GM18519 (cell line): Measurements from ENCODE around the gene IPCEF1.
A peak's percentile ranks its signal among the peaks of the same experiment; 100 is the strongest.
"Not testable (repeated sequence)": the region's sequence is repeated elsewhere in the genome, so short reads cannot be mapped to it uniquely, and the experiment has no call there.

ENCODE experiments used
- ATAC-seq: cut with Tn5 transposase; IDR thresholded peaks from one replicate; pipeline ENCODE4 v1.9.1; 2021; ENCODE audit warnings: mild to moderate bottlenecking, moderate library complexity; ENCODE audit not compliant: unreplicated experiment, low FRiP score

Gene IPCEF1

DNA sequence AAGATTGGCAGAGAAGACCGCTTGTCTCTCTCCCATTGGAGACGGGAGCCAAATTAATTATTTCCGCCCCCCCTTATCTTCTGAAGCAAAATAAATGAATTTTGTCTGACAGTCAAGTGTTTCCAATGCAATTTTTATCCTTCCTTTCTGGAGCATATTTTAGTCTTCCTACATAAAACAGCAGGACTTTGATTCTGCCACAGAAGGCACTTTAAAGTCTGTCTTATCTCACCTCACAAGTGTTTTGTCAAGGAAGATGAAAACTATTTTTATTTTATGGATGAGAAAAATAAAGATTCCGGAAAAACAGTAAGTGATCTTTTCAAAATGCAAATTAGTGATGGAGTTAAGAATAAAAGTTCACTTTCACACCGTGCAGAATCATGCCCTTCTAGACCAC, 177.2 kb downstream of the IPCEF1 start:
- ATAC-seq = no peak

DNA sequence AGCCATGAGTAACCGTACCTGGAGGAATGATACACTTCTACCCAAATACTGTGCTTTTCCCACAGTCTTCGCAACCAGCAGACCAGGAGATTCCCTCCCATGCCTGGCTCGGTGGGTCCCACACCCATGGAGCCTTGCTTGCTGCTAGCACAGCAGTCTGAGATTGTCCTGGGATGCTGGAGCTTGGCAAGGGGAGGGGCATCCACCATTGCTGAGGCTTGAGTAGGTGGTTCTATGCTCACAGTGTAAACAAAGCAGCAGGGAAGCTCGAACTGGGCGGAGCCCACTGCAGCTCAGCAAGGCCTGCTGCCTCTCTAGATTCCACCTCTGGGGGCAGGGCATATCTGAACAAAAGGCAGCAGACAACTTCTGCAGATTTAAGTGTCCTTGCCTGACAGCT, 184.2 kb downstream of the IPCEF1 start:
- not testable (repeated sequence) for ATAC-seq

DNA sequence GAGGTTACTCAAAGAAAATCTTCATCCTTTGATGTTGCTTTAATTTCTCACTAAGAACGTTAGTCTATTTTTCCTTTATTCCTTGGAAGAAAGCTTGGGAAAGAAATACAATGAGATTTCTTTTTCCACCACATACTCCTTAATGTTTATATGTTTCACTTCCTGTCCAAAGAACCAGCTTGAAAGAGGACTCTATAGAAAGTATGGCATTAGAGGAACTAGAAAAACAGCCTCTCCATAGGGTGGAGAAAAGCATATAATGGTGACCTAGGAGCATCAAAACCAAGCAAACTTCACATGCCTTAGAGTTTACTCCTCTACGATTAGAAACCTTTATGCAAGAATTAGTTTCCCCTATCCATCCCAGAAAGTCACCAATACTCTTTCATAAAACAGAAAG, 186.5 kb downstream of the IPCEF1 start:
- no peak for ATAC-seq

DNA sequence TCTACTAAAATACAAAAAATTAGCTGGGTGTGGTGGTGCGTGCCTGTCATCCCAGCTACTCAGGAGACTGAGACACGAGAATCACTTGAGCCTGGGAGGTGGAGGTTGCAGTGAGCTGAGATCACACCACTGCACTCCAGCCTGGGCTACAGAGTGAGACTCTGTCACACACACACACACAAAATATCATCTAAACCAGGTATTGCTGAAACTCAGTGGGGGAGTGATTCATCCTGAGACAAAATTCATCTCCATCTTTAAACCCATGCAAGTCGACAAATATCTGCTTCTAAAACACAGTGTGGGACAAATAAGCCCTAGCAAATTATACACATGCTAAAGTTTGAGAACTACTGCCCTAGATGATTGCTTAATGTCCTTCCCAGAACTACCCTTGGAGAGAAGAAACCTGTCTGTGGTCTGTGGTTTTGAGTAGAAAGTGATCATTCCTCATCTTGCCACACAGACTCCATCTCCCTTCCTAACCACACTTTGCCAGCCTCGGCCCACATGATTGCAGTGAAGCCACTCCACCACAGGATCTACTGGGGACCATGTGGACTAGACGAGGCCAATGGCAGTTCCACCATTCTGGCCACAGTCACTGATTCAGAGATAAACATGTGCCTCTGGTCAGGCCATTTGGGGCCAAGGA, 187.3 kb downstream of the IPCEF1 start:
- no peak for ATAC-seq

DNA sequence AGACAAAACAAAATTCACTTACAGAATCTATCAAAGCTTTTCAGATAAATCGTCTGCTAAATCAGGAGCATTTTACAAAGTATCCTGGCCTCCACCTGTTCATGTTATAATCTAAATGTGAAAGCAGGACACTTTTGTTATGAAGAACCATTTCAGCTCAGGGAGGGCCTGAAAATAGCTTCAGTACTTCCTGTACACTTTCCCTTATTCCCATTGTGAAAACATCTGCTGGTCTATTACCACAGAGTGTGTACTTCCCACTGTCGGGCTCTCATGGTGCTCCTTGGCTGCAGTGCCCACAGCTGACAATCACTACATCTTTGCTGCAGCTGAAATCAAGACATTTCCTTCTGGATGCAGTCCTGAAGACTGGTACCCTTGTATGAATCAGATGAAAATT, 189.5 kb downstream of the IPCEF1 start:
- ATAC-seq = no peak

DNA sequence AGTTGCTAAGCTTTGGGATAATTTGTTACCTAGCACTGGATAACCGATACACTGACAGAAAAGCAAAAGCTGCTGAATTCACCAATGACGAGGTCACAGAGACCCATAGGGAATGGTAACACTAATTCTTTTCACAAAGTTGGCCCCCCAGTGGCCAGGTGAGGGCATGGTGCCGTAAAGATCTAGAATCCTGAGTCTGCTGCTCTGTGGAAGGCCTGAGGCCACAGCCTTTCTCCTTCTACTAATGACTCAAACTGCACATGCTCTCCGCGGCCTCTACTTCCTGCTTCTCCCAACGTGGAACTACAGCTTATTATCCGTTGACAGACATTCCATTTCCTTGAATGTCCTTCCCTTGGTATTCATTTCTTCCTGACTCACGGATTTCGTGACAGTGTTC, 190.5 kb downstream of the IPCEF1 start:
- no peak for ATAC-seq

DNA sequence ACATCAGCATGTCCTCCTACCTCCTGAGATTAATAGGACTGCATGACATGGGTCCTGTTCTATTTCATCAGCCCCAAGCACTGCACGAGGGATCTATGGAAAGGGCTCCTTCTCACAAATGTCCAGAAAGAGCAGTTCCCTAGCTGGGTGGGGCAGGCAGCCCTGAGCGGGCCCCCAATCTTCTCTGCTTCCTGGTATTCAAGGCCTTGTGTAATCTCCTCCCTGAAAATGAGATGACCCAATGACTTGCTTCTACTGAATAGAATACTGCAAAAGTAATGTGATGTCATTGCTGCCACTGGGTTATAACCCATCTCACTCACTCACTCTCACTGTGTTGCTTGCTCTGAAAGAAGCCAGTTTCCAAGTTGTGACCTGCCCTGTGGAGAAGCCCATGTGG, 191.1 kb downstream of the IPCEF1 start:
- no peak for ATAC-seq

DNA sequence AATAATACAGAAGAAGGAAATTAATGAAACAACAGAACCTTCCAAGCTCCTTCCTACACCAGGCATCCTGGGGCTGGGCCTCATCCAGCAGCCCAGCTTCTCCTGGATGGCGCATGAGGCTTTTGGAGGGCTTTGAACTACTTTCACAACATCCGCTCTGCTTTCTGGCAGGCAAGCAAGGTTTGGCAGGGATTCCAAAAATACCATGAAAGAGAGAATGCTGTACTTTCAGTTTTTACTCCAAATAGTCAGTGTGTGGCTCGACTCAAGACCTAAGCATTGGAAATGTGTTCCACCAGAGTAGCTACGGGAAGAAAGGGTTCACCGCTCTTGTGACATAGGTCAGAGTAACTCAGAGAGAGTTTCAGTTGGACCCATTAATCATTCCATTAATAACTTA, 192.2 kb downstream of the IPCEF1 start:
- ATAC-seq = peak; percentile 32

DNA sequence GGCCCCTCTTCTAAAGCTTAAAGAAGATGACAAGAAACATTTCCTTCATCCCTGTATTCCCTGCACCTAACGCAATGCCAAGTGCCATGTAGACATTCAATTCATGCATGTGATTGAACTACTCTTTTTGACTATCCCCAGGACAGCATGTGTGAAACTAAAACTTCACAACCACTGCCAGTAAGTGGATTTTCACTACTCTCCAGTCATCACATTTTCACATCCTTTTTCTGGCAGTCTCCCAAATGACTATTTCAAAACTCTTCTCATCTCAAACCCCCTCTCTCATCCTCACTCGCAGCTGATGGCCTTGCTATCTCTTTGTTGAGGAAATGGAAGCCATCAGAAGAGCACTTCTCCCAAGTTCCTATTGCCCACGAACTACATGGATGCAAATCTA, 194.9 kb downstream of the IPCEF1 start:
- peak; percentile 82 for ATAC-seq

DNA sequence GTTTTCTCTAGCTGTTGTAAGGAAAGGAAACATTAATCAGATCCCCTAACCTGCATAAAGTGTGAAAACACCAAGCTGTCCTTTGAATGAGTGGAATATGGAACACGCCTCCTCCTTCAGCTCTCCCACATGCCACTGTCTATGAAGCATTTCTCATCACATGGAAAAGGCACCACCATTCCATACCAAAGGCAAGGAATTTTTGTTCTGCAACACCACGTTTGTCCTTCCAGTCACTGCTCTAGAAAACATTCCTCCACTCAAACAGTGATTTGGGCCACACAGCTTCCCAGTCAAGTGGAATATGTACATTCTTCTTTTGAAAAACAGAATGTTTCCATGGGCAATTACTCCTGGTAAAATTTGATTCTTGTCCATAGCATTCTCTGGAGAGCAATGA, 197.5 kb downstream of the IPCEF1 start:
- no peak for ATAC-seq

DNA sequence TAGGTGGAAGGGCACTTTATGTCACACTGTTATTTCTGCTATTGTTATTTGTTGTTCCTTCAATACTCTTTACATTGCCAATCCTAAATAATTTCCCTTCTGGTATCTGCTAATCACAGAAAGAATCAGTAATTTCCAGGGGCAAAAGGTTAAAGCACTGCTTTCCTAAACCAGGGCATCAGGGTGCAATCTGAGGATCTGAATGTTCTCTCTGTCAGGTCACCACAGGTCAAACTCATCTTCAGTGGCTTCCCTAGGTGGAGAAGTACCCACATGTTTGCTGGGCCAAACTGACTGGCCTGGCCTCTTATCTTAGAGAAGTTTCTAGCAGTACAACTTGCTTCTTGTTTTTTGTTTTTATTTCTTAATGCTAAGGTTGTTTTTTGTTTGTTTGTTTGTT, 198.9 kb downstream of the IPCEF1 start:
- no peak for ATAC-seq

DNA sequence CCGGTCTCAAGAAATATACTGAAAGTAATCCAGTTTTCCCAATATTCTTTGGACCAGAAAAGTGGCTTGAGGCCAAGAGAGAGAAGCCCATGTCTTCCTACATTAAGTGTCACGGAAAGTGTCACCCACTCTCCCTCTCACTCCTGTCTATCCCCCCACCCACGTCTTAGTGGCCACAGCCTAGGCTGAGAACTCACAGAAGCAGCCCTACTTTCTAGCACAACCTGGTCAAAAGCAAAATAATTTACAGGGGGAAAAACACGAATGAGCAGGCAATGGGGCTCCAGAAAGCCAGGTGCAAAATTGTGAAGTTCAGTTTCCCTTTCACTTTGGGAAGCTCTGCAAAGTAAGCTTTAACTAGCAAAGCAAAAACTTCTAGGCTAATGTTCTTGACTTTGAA, 199.5 kb downstream of the IPCEF1 start:
- peak; percentile 35 for ATAC-seq

DNA sequence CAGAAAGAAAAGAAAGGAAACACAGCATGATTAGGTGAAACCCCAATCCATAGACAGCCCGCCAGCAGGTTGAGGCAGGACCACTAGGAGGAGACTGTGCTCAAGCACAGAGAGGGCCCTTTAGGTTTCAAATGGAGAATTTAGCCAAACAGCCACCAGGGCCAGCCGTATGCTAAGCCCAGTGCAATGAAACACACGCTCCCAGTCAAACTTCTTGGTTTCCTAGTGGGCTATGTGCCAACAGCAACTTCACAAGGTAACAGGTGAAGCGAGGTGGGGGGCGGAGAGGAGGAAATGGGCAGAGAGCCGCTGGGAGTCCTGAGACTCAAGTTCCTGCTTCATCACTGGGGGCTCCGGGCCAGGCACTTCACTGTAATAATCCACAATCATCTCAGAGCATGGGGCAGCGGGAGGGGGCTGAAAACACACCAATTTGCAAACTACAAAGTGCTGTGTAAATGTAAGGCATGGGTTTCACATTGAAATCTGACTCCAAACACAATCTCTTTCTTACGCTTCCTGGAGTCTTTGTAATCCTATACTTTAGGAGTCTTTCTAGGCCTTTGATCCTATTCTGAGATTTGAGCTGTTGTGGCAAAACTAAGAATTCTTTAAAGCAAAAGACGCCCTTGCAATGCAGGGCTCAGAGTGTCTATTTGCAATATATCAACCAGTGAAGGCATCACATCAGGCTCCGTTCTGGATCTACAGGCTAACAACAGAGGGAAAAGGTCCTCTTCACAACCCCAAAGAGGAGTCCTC, 200.3 kb downstream of the IPCEF1 start:
- ATAC-seq = peak; percentile 76

DNA sequence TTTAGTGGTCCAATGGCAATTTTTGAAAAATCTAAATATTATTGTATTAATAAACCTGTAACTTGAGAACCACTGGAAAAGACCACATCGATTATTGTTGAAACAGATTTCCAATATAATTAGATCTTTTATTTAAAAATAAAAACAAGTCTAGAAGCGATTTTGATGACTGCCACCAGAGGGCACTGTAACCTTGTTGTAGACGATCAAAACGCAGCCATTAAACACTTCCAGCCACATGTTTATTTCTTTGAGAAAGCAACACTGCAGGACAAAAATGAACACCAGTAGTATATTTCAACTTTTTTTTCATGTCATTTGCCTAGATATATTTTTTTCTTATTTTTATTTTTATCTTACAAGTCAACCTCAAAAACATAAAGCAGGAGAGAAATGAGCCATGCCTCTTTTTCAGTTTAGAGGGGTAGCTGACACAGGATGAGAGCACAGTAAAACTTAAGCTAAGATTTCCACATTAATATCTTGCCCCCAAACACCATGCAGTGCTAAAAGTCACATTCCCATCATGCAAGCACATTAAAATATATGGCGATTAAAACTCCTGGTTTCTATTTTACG, 202.1 kb downstream of the IPCEF1 start:
- no peak for ATAC-seq

DNA sequence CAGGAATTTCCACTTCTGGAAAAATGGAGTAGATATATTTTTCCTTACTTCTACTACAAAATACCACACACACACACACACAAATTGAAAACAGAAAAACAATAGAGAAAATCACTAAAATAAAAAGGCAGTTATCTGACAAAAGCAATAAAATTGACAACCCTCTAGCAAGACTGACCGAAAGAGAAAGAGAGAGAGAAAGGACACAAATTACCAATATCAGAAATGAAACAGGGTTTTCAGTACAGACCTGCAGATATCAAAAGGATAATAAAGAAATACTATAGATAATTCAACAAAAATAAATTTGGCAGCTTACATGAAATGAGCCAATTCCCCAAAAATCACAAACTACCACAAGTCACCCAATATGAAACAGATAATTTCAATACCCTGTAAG, 212.8 kb downstream of the IPCEF1 start:
- ATAC-seq = no peak

DNA sequence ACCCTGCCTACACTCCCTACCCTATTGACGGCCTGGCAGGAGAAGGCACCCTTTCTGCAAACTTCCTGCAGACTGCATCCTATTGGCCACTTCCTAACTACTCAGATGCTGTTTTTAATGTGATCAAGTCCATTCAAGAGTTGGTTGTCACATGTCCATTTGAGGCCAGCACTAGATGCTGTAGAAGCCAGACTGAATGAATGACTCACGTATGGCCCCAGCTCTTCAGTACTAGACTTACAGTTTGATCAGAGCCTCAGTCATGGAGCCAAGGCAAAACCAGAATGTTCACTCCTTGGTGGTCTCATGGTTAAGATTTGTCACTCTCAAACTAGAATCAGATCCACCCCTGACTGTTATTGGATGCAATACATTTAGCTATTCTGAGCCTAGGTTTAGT, 215.9 kb downstream of the IPCEF1 start:
- no peak for ATAC-seq

DNA sequence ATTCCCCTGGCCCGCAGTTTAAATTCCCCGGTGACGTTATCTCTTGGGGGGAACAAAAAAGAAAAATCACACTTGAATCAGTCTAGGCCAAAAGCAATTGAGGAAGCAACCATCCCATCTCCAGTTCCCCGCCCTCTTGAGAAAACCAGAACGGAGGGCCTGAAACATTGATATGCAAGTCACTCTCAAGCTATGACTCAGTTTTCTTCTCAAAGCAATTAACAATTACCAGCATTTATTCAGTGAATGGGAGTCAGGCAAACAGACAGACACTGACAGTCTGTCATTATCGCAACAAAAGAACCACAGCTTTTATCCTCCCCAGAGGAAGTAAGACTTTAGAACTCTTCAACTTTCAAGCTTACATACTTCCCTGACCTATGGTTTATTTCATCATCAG, 216.7 kb downstream of the IPCEF1 start:
- ATAC-seq = no peak

DNA sequence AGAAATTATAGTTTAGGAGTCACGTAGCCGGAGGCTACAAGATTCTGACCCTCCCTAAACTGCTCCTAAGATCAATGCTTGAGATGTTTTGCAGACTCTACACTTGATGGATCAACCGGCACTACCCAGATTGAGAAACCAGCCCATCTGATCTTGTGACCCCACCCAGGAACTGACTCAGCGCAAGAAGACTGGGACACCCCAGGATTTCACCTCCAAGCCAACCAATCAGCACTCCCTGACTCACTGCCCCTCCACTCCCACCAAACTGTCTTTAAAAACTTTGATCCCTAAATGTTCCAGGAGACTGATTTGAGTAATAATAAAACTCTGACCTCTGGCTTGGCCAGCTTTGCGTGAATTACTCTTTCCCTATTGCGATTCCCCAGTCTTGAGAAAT, 217.8 kb downstream of the IPCEF1 start:
- no peak for ATAC-seq

DNA sequence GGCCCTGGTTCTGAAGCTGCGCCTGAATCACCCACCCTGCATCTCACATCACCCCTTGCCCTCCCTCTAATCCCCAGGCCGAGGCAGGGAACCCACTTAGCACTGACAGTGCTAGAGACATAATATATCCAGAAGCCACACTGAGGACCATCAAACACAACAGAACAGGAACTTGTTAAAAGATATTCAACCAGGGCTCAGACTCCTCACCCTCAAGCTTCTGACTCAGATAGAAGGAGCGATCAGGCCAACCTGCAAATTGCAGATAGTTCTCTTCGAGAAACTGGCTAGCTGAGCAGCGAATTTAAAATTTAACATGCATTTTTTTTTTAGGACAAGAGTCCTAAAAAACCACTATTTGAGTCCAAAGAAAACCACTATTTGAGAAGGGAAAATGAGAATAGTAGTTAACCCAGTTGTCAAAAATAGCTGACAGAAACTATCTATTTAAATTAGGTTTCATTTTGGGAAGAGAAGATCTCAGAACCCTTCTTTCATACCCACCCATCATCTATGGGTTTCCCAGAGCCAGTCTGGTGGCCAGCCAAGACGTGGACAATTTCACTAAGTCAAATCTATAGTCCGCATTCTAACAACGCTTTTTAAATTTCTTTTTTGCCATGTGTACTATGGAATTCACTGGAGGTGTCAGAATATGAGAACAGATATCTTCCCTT, 222.0 kb downstream of the IPCEF1 start:
- ATAC-seq = no peak

DNA sequence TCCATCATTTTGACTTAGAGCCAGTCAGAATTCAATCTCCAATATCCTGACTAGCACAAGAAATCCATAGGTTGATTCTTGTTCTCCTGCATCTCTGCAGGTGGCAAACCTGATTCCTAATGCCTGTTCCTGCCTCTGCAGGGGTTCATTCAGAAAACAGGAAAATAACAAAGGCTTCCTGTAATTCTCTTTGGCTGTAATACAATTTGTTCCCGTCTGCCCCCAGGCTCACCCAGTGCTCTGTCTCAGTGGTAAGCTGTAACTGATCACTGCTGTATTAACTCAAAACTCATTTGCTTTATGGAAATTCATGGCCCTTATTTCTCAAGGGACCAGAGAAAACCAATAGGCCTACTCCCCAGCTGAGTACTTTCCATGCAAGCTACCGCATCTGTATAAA, 228.9 kb downstream of the IPCEF1 start:
- ATAC-seq = no peak

DNA sequence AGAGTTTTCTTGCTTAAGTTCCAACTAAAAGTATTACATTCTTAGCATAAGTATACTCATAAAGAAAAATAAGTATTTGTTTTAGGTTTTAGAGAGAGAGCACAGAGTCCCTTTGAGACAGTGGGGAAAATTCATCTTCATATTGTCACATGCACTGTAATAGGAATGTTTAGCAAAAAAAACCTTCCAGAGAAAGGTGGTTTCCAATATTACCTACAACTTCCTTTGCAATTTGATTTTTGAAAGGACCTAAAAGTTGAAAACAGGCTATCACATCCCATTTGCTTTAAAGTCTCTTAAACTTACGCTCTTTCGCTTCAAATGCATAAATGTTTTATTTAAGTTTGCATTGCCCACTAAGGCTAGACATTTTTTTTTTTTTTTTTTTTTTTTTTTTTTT, 231.2 kb downstream of the IPCEF1 start:
- no peak for ATAC-seq
